Colonic mucosa (tissue), 4 donors: ENCODE measurements around the gene KCNMB1. TPM values are rescaled to one million over a fixed set of nuclear protein-coding genes. Genes with fewer than 3 reads are reported as not detected.

Experiments used
- DNase-seq: peaks from one replicate; pipeline ENCODE4 v3.0.0-alpha.2; 2020
- H3K27ac ChIP-seq: fragments of 200-600 bp; one replicate; pipeline ENCODE4 v1.8.0; 2021
- H3K27me3 ChIP-seq: fragments of 200-600 bp; one replicate; pipeline ENCODE4 v1.8.0; 2021
- H3K36me3 ChIP-seq: fragments of 200-600 bp; one replicate; pipeline ENCODE4 v1.8.0; 2021
- H3K4me1 ChIP-seq: fragments of 200-600 bp; one replicate; pipeline ENCODE4 v1.8.0; 2021; ENCODE audit warnings: mild to moderate bottlenecking
- H3K4me3 ChIP-seq: fragments of 200-600 bp; one replicate; pipeline ENCODE4 v1.8.0; 2021
- H3K9ac ChIP-seq, 2 donors: one replicate each; pipeline ENCODE4 v1.7.0; 2013; ENCODE audit warnings: control low read depth in 2 of 2, low read depth in 2 of 2, low read length in 2 of 2
- H3K9me3 ChIP-seq: fragments of 200-600 bp; one replicate; pipeline ENCODE4 v1.8.0; 2021
- intact Hi-C: fragments of 100-400 bp; cut with DNase I; formaldehyde crosslinking; loops from one replicate; pipeline ENCODE4 v1.14.1; 2022
- total RNA-seq, 2 donors: library from RNA; stranded (reverse); fragmentation: NEBNext Ultra II Directional in 1 of 2; extraction: Animal tissue kit (Norgen Biotek cat#: 25700) in 1 of 2; gene quantifications; one replicate each; pipeline ENCODE4 v1.2.1, GENCODE V29; 2021
- TF ChIP-seq, protein P1 (sequence below): fragments of 200-600 bp; IDR thresholded peaks from one replicate; pipeline ENCODE4 v1.8.0; 2022; ENCODE audit warnings: antibody characterized with exemption, mild to moderate bottlenecking
- donor health status: healthy.
- donor health status: DM: no; HTN: no; CAD: no.
- donor health status: DM: no; HTN: no; CAD: no.

The KCNMB1 gene
- total RNA-seq, 2 donors from 2014 or later, result 0.42 to 6.9 TPM

DNA sequence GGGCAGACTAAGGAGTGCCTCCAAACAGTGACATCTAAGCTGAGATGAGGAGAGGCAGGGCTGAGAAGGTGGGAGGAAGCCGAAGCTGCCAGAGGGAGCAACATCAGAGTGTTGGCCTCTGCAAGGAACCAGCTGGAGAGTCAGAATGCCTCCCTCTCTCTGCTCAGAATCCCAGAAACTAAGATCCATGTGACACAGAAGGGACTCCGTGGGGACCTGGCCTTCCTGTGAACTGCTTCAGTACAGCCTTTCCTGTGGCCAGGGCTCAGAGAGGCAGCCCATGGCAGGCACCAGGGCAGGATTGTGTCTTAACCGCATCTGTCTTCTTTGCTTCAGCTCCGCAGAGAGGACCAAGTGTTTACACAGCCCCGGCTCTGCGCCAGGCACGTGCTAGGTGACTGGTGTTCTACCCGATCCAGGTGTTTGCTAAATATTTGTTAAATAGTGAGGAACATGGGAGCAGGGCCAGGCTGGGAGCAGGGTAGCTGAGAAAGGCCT is 33.5 kb downstream of the KCNMB1 start:
- intact Hi-C loops, result no loop called here
- TF ChIP-seq, protein P1, sequence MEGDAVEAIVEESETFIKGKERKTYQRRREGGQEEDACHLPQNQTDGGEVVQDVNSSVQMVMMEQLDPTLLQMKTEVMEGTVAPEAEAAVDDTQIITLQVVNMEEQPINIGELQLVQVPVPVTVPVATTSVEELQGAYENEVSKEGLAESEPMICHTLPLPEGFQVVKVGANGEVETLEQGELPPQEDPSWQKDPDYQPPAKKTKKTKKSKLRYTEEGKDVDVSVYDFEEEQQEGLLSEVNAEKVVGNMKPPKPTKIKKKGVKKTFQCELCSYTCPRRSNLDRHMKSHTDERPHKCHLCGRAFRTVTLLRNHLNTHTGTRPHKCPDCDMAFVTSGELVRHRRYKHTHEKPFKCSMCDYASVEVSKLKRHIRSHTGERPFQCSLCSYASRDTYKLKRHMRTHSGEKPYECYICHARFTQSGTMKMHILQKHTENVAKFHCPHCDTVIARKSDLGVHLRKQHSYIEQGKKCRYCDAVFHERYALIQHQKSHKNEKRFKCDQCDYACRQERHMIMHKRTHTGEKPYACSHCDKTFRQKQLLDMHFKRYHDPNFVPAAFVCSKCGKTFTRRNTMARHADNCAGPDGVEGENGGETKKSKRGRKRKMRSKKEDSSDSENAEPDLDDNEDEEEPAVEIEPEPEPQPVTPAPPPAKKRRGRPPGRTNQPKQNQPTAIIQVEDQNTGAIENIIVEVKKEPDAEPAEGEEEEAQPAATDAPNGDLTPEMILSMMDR, result no peak
- H3K9ac ChIP-seq, result no peak overlapping the region
- no peaks in the 10 kb centered on the region for H3K27me3 ChIP-seq
- H3K4me3 ChIP-seq, result no peak overlapping the region
- DNase-seq, result no peak
- no peaks in the 10 kb centered on the region for H3K9me3 ChIP-seq
- H3K4me1 ChIP-seq, result no peaks in the 10 kb centered on the region
- H3K36me3 ChIP-seq, result no peaks in the 10 kb centered on the region
- H3K27ac ChIP-seq, result no peak overlapping the region

DNA sequence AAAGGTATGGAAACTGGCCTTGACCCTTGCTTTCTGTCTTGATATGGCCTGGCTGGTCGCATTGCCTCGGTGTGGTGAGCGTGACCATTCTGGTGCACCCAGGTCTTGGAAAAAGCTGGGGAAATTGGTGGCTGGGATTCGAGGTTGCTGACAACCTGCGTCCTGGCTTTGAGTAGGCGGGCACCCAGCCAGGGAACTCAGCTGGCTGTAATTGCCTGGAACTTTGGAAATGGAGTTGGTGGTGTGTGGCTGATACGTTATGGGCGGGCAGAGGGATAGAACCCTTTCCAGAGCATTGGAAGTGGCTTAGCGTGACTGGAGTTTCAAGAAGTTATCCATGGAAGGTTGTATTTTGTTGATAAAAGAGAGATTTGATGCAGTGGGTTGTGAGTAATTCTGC is 35.2 kb downstream of the KCNMB1 start:
- intact Hi-C loops, result no loop called here
- H3K27me3 ChIP-seq, result no peaks in the 10 kb centered on the region
- H3K27ac ChIP-seq, result no peak overlapping the region

DNA sequence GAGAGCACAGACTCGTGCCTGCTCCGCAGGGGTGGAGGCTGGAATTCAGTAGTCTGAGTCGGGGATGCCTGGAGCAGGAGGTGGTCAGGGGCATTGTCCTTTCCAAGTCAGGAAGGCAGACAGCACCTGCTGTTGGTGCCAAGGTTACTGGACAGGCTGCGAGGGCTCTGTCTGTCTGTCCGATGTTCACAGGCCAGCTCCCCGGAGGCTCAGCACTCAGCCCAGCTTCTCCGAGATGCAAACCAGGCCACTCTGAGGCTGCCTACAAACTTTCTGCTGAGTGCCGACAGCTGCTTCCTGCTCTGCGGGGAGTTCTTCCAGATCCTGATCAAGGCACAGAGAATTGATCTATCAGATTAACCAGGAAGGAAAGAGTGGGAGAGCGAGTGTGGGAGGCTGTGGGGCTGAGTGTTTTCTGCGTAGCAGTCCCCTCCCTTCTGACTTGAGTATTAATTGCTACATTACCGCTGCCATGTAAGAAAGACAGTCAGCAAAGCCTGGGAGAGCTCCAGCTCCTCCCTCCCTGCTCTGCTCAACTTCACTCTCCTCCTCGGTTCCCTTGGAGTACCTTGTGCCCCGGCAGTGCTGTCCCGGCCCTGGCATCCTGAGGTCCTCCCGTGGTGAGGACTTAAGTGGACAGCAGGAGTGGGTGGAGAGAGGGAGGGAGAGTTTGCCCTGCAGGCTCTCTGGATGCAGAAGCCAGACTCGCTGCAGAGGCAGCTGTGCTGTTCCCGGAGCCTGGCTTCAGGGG is 36.0 kb downstream of the KCNMB1 start:
- intact Hi-C loops, result no loop called here
- H3K36me3 ChIP-seq, result no peaks in the 10 kb centered on the region
- H3K27ac ChIP-seq, result no peak overlapping the region
- TF ChIP-seq, protein P1, result no peak
- DNase-seq, result no peak
- H3K4me1 ChIP-seq, result no peaks in the 10 kb centered on the region
- H3K27me3 ChIP-seq, result no peaks in the 10 kb centered on the region
- no peaks in the 10 kb centered on the region for H3K9me3 ChIP-seq
- no peak overlapping the region for H3K9ac ChIP-seq
- H3K4me3 ChIP-seq, result no peak overlapping the region

More for the DNA sequence above, 35.2 kb downstream of the KCNMB1 start:
- no peaks in the 10 kb centered on the region for H3K9me3 ChIP-seq
- TF ChIP-seq, protein P1, result no peak
- no peak for DNase-seq
- H3K4me1 ChIP-seq, result no peaks in the 10 kb centered on the region
- H3K9ac ChIP-seq, result no peak overlapping the region
- no peak overlapping the region for H3K4me3 ChIP-seq
- no peaks in the 10 kb centered on the region for H3K36me3 ChIP-seq

DNA sequence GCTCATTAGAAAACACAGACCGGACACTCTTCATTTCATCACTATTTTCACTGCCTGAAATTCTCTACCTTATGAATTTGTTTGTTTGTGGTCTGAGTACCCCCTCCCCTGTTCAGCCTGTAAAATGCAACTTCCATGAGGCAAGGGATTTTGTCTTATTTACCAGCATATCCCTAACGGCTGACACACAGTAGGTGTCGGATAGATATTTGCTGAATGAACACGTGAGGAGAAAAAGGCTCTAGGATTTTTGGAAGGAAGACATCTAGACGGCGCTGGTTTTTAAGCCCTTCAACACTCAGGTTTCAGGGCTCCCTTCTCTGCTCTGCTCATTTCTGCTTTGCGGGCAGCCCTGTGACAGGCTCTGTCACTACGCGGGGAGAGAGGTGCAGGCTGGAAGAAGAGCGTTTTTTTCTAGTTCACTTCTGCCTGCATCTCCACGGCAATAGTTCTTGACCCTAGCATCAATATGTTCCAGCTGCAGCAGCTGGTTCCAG is 41.0 kb downstream of the KCNMB1 start:
- TF ChIP-seq, protein P1, result no peak
- H3K9ac ChIP-seq, result no peak overlapping the region
- H3K4me3 ChIP-seq, result no peak overlapping the region
- H3K27me3 ChIP-seq, result no peaks in the 10 kb centered on the region
- no peaks in the 10 kb centered on the region for H3K9me3 ChIP-seq
- H3K4me1 ChIP-seq, result no peaks in the 10 kb centered on the region
- no peaks in the 10 kb centered on the region for H3K36me3 ChIP-seq
- no peak for DNase-seq
- H3K27ac ChIP-seq, result no peak overlapping the region
- intact Hi-C loops, result no loop called here

DNA sequence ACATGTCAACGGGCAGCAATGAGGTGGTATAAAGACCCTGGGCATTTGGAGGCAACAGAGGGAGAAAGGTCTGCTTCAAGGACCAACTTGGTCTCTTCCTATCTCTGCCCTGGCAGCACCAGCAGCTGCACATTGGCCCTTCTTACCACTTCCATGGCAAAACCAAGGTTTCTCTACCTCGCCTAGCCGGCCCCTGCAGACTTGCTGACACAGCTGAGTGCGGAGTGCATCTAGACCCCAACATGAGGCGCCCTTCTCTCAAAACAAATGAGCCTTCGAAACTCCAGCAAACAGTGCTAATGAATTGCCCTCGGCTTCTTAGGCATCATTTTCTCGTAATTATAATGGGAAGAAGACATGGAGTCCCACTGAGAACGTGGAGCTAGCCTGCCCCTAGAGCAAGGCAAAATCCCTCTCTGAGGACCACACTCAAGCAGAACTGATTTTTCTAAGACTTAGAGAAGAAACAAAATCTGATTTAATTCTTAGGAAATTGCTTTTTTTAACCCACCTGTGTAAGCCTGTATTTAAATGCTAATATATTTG is 42.1 kb downstream of the KCNMB1 start:
- no peaks in the 10 kb centered on the region for H3K36me3 ChIP-seq
- H3K27ac ChIP-seq, result no peak overlapping the region
- H3K4me1 ChIP-seq, result no peaks in the 10 kb centered on the region
- H3K9me3 ChIP-seq, result no peaks in the 10 kb centered on the region
- TF ChIP-seq, protein P1, result no peak
- no peak overlapping the region for H3K9ac ChIP-seq
- intact Hi-C loops, result no loop called here
- DNase-seq, result no peak
- H3K27me3 ChIP-seq, result no peaks in the 10 kb centered on the region
- H3K4me3 ChIP-seq, result no peak overlapping the region
